NB4 (cell line): ENCODE data around the gene PTPRG.

Experiments used
- CTCF ChIP-seq: IDR thresholded peaks from one replicate; pipeline ENCODE4 v1.5.1; 2012; ENCODE audit warnings: low read depth, low read length
- MYC ChIP-seq: IDR thresholded peaks from 2 replicates; pipeline ENCODE4 v1.6.1; 2011; ENCODE audit warnings: low read depth, low read length
- POLR2A ChIP-seq: IDR thresholded peaks from 2 replicates; pipeline ENCODE4 v1.6.1; 2011; ENCODE audit warnings: mild to moderate bottlenecking; ENCODE audit not compliant: insufficient read length; ENCODE audit errors: extremely low read depth

GRCh38 chr3:61724183-61724582 is 162.8 kb downstream of the PTPRG start:
- TF ChIP-seq CTCF (no peak), POLR2A (no peak), MYC (no peak)
